ENCODE data around the gene GJA3. TPM values are rescaled to one million over a fixed set of nuclear protein-coding genes. Genes with fewer than 3 reads are reported as not detected.

GJA3 gene
- total and polyA plus RNA-seq, 10 of the 15 experiments (the other 5 are each of a cell fraction or from before 2014, with no cell fraction given), result 0.03 to 0.11 (median 0.04) TPM; not detected in 5

DNA sequence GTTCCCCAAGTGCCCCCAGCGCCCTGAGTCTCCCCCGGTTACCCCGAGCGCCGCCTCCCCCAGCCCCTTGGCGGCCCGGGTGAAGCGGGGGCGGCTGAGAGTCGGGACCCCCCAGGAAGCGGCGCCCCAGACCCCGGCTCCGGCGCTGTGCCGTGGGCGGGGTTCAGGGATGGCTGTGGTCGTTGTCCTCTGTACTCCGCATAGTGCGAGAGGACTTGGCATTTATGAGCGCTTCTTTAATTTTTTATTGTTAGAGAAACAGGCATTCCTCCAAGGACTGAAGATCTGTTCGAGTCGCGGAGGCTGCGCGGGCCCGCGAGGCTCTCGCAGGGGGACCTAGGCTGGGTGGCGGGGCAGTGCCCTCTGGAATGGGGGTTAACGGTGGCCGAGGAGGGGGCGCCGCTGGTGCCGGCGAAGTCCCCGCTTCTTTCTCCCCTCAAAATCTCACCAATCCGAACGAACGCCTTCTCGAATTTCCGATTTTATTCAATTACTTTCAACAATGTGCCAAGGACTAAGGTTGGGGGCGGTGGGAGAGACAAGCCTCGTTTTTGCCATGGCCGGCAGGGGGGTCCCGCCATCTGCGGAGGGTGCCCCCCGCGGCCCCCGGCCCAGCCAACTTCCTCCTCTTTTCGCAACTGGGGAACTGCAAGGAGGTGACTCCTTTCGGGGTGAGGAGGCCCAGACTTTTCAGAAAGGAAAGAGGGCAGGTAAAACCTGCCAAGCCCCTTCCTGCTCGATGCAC is 32.5 kb upstream of the GJA3 start (continued):
- no peak for TF ChIP-seq CBFB (IDR thresholded peaks at IDR 0.05; ENCODE audit: low read depth)

DNA sequence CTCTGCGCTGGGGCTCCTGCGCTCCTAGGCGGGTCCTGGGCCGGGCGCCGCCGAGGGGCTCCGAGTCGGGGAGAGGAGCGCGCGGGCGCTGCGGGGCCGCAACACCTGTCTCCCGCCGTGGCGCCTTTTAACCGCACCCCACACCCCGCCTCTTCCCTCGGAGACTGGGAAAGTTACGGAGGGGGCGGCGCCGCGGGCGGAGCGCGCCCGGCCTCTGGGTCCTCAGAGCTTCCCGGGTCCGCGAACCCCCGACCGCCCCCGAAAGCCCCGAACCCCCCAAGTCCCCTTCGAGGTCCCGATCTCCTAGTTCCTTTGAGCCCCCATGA is 31.9 kb upstream of the GJA3 start, which contains the start of gene GJB2:
GJB2 (minus strand) TSS at position 103 of the 326 bp plus-strand sequence. CDS start 3,357 bp downstream, outside the sequence.
- intact Hi-C loops (cut with micrococcal nuclease; ENCODE audit: unreplicated experiment) (loop anchor here (5.0 kb wide), 1 partner anchor 220 kb away; no protein-coding TSS in a partner anchor), in situ Hi-C loops (cut with MboI) (loop anchor here (25.0 kb wide), 1 partner anchor 645 kb away; no protein-coding TSS in a partner anchor)
- no peaks in the 10 kb centered on the region for H3K79me2 ChIP-seq (ENCODE audit: control insufficient read depth, insufficient read depth, low read length)
- peaks cover 7 to 25% of the 10 kb centered on the region in 2 experiments; a peak in 3 of 4 replicates for H3K27me3 ChIP-seq (replicated peaks in 1 of 2; ENCODE audit: control insufficient read depth in 2 of 2, insufficient read depth in 2 of 2, low read length in 1 of 2)
- DNase-seq (ENCODE audit: low read depth, low spot score) (no peak), ATAC-seq (no peak), FAIRE-seq (no peak)
- ChIA-PET RAD21 (ENCODE audit: unreplicated experiment) (no interaction called here), POLR2A (no interaction called here), SMC1A (ENCODE audit: uncharacterized antibody, unreplicated experiment) (no interaction called here), CTCF (interaction anchor here (0.6 kb wide), 1 partner anchor 10 kb away, joined by 3 read pairs; no protein-coding TSS in a partner anchor)
- H3K27ac ChIP-seq (ENCODE audit: control insufficient read depth, insufficient read depth), result no peak within 1 kb of the TSS
- no peaks in the 10 kb centered on the region for H3K36me3 ChIP-seq (ENCODE audit: control insufficient read depth in 2 of 2, insufficient read depth in 2 of 2, low read length in 1 of 2)
- H2AFZ ChIP-seq (ENCODE audit: control insufficient read depth, low read depth, low read length), result peak within 1 kb of the TSS; percentile 59
- H3K4me2 ChIP-seq (ENCODE audit: control insufficient read depth, insufficient read depth), result peak within 1 kb of the TSS; percentile 91
- H3K9ac ChIP-seq (ENCODE audit: control insufficient read depth, insufficient read depth, low read length), result peak within 1 kb of the TSS; percentile 14
- peaks cover 12% of the 10 kb centered on the region for H3K4me1 ChIP-seq (ENCODE audit: control insufficient read depth, insufficient read depth, low read length)
- H3K4me3 ChIP-seq, result peak within 1 kb of the TSS; percentile 70
- WGBS (ENCODE audit: insufficient coverage, insufficient replicate concordance, low lambda C conversion rate, missing lambda C conversion rate), result 4% methylated on average over 17 of the region's 39 CpGs
- TF ChIP-seq, protein P1, sequence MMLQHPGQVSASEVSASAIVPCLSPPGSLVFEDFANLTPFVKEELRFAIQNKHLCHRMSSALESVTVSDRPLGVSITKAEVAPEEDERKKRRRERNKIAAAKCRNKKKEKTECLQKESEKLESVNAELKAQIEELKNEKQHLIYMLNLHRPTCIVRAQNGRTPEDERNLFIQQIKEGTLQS (IDR thresholded peaks at IDR 0.05; ENCODE audit: borderline replicate concordance, extremely low read depth, low read depth, low read length), result no peak
- no peak for TF ChIP-seq EP300 (IDR thresholded peaks at IDR 0.05; ENCODE audit: borderline replicate concordance in 1 of 2, control insufficient read depth in 1 of 2, low read depth in 2 of 2, low read length in 2 of 2)
- no peak for TF ChIP-seq MXI1 (IDR thresholded peaks at IDR 0.05; ENCODE audit: low read depth, low read length)
- TF ChIP-seq, protein P2, sequence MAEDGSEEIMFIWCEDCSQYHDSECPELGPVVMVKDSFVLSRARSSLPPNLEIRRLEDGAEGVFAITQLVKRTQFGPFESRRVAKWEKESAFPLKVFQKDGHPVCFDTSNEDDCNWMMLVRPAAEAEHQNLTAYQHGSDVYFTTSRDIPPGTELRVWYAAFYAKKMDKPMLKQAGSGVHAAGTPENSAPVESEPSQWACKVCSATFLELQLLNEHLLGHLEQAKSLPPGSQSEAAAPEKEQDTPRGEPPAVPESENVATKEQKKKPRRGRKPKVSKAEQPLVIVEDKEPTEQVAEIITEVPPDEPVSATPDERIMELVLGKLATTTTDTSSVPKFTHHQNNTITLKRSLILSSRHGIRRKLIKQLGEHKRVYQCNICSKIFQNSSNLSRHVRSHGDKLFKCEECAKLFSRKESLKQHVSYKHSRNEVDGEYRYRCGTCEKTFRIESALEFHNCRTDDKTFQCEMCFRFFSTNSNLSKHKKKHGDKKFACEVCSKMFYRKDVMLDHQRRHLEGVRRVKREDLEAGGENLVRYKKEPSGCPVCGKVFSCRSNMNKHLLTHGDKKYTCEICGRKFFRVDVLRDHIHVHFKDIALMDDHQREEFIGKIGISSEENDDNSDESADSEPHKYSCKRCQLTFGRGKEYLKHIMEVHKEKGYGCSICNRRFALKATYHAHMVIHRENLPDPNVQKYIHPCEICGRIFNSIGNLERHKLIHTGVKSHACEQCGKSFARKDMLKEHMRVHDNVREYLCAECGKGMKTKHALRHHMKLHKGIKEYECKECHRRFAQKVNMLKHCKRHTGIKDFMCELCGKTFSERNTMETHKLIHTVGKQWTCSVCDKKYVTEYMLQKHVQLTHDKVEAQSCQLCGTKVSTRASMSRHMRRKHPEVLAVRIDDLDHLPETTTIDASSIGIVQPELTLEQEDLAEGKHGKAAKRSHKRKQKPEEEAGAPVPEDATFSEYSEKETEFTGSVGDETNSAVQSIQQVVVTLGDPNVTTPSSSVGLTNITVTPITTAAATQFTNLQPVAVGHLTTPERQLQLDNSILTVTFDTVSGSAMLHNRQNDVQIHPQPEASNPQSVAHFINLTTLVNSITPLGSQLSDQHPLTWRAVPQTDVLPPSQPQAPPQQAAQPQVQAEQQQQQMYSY (CRISPR knock-in tag; IDR thresholded peaks at IDR 0.05), result no peak
- BruUV-seq (replicated peaks), result no TSS peak
- H3K9me3 ChIP-seq (replicated peaks; ENCODE audit: control insufficient read depth, insufficient read depth, low read length), result no peaks in the 10 kb centered on the region
- H4K20me1 ChIP-seq (ENCODE audit: control insufficient read depth, insufficient read depth), result no peaks in the 10 kb centered on the region

All from GM12878 (cell line).